ENCODE measurements around the gene ADGRA3.
"Not testable (repeated sequence)": the region's sequence is repeated elsewhere in the genome, so short reads cannot be mapped to it uniquely, and the experiment has no call there.

The ADGRA3 gene

DNA sequence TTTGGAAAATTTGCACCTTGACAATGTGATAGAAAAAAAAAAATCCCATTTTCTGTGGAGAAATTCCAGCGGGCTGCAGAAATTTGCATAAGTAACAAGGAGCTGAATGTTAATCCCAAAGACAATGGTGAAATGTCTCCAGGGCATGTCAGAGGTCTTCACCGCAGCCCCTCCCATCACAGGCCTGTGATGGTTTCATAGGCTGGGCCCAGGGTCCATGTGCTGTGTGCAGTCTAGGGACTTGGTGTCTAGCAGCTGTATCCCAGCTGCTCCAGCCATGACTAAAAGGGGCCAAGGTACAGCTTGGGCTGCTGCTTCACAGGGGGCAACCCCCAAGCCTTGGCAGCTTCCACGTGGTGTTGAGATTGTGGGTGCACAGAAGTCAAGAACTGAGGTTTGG, 85.2 kb downstream of the ADGRA3 start:
- no peak for DNase-seq

DNA sequence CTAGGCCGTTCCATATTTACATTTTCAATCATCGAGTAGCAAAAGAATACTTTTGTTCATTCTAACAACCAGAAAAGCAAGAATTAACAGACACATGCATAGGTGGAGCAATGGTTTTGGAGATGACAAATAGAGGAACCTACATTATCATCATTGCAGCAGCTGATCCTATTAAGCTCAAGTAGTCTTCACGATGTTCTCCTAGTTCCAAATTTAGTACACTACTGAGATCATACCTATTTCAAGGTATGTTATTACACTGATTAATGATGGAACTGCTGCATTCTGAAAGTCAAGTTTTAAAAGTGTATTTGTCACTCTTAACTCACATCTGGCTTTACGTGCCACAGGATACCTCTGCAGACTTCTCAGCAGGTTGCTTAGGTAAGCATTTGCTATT, 87.4 kb downstream of the ADGRA3 start:
- DNase-seq: no peak

DNA sequence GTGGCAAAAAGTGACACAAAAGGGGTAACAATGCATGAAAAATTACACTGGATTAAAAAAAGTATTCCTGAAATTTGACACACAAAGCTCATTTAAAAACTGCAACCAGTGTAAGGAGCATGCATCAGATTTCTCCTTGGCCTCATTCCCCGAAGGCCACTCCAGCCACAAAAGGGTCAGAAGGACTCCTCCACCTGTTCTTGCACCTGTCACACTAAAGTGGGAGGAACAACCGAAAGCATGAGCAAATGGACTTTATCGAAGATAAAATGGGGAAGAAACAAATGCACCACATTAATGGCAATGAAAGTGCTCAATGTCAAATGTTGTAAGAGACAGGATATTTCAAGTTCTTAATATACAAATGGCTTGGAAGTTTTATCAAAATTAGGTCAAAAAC, 88.2 kb downstream of the ADGRA3 start:
- DNase-seq: no peak

DNA sequence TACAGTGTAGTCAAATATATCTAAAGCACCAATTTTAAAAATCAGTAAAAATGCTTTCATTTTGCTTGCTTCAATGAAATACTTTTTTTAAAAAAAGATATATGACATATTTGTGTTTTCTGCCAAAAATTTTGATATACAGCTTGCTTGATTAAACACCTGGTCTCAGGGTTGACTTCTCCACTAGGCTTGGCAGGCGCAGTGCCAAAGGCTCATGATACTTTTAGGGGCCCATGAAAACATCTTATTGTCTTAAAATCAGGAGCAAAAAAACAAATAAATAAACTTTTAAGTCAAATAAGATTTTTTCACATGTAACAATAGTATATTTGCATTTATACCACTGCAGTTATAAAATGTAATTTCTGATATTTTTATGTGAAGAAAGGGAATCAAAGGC, 95.6 kb downstream of the ADGRA3 start:
- no peak for DNase-seq

DNA sequence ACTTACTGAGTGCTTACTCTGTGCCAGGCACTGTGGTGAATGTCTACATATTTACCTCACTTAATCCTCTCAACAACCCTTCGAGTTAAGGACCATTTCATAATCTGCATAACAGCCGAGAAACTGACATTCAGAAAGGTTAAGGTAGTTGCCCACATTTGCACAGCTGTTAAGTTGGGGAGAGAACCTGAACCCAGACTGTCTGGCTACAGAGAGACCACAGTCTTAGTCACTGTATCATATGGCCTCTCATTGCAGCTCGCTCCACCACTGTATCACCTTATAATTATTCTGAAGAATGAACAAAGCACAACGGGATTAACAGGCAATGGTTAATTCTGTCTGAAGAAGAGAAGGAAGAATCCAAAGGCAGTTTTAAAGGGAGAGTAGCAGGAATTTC, 98.5 kb downstream of the ADGRA3 start:
- DNase-seq: no peak

DNA sequence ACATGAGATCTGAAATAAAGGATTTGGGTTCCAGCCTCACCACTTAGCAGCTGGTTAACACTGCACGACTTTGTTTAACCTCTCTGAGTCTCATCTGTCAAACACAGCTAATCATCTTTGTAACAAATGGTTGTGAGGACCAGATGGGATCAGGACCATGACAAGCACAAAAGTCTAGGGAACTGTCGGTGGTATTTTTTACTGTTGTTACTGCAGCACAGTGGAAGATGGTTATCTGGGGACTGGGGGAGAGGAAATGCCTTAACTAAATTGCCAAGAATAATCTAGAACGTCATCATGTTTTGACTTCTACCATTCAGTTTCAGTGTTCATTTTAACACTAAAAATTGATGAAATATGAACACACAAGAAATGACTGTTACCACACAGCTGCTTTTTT, 99.5 kb downstream of the ADGRA3 start:
- DNase-seq: no peak

DNA sequence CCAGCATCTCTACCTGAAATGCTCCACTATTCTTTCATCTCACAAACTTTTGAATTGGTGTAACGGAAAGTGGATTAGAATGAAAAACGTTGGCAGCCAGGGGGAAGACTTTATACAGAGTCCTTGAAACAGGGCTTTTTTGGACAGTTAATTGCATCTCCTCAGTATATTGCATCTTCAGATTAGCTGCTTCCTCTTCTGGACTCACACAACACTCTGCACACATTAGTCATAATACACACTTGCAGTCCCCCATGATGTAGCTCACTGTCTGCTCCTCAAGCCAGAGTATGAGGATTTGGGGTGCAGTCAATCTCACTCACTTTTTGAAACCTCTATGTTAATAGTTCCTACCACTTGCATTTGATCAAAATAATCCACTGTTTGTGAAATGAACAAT, 101.0 kb downstream of the ADGRA3 start:
- no peak for DNase-seq

DNA sequence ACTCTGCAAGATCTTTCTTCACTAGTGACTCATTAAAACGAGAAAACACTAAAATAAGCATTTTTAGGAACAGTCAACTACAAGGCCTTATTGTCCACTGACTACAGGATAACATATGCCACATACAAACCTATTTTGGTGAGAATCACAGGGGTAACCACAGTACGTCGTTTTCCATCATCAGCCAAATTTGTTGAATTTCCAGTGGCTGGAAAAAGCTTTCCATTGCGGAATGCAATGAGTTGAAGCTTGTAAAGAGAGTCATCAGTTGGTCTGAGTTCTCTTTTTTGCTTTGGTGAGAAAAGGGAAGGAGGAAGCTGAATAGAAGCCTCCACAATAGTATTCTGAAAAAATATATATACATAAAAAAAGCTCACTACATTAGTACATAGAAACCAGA, 102.4 kb downstream of the ADGRA3 start:
- DNase-seq: no peak

DNA sequence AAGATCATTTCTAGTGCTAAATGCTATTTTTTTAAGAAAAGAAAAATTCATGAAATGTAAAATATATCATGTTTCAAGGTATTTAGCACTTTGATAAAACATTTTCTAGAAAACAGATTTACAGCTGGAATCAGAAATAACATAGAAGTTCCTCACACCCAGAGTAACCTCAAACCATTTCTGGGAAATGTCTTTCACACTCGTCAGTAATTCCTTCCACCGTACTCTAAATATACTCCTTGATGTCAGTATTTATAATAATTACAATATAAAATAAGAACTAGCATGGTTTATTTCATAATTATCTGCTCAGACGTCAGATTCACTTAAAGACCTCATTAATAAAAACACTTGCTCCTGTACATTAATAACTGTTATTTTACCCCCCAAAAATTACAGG, 103.9 kb downstream of the ADGRA3 start:
- DNase-seq: no peak

DNA sequence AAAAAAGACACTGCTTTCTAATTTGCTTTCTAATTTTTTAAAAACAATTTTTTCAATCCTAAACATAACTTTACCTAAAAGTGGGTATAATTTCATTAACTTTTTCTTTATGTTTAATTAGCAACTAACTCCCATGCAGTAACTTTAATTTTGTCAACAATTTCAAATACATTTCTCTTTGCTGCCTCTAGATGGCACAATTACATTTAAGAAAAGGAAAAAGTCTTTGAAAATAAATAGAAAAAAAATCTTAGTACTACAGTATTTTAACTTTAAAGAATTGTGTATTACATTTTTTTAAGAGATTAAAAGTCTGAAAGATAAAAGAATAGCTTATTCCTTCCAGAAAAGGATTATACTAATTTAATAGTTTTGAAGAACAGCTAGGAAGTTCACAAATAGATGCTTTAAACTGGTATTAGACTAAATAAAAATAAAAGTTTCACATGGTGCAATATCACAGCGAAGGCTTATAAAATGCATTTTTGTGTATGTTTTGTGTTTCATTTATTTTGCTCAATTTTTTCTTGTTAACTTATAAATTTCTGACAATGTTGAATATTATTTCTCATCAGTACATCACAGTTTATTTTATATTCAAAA, 105.1 kb downstream of the ADGRA3 start:
- DNase-seq: no peak

DNA sequence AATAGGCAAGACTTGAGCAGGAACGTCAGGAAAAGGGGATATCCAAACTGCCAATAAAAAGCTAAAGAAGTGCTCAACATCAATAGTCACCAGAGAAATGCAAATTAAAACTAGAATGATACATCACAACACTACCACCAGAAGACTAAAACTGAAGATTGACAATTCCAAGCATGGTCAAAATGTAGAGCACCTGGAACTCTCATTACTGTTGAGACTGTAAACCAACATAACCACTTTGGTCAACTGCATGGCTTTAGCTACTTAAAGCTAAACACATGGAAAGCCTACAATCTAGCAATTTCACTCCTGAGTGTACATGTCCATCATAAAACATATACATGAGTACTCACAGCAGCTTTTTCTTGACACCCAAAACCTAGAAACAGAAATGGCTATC, 107.4 kb downstream of the ADGRA3 start:
- no peak for DNase-seq

DNA sequence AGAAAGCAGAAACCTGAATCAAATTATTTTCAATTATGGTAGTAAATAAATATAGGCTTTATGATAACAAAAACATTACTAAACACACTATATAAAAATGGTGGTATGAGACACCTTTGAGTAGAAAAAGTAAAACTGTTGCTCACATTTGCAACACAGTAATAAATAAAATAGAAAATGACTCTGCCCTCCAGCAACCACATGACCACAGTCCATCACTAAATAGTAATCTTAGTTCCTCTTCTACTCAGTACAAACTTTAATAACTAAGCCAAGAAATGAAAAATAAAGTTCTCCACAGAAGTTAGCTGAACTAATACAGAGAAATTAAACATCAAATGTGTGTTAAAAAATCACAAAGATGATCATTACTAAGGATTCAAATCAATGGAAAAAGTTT, 108.5 kb downstream of the ADGRA3 start:
- DNase-seq: no peak

DNA sequence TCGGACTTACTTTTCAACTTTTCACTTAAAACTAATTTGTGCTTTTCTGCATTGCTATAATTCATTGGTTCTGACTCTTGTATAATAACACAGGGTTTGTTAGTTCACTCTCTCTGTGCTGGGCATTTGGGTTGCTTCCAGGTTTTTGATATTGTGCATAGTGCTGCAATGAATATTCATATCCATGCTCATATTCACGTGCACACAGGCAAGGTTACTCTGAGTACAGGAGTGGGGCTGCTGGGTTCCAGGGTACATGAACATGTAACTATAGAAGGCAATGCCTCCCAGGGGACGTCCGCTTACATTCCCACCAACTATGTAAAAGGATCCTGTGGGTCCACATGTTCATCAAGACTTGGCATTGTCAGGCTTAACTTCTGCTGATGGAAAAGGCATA, 117.2 kb downstream of the ADGRA3 start:
- DNase-seq: no peak

DNA sequence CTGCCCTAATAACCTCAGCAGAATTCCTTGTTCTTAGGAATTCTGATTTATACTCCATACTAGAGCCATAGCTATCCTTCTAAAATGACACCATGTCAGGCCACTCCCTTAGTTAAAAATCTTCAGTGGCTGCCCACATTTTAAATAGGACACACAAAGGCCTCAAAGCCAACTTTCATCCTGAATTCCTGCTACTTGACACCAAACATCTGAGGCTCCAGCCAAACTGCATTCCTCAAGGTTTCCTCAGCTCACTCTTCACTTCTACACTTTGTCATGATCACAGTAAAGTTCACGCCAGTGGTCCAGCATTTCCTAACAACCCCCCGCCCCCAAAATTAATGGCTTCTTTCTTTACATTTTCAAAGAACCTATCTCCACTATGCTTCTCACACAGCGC, 124.3 kb downstream of the ADGRA3 start:
- no peak for DNase-seq

DNA sequence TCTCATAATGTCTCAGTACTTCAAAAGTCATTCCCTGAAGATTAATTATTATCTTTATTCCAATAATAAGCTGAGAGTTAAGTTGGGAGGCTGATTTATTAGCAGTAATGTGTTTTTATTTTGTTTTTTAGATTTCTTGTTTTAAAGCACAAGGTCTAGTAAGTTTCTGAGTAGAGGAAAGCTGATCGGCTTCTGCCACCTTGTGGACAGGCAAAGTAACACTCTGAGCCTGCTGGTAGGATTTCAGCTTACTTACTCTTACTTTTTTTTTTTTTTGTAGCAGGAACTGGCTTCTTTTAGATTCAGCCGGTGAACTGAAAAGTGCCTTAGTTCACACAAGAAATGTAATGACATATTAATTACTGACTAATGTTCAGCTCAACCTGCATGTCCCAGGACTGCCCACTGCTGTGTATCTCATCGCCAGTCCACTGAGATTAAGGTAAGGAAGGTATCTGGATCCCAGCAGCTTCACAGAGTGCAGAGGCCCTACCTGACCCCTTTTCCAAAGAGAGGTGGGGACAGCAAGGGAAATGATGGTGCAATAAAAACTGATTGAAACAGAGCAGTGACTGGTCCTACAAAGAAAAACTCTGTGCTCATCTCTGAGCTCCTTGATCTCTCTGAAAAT, 126.5 kb downstream of the ADGRA3 start:
- DNase-seq: peak; percentile 60

DNA sequence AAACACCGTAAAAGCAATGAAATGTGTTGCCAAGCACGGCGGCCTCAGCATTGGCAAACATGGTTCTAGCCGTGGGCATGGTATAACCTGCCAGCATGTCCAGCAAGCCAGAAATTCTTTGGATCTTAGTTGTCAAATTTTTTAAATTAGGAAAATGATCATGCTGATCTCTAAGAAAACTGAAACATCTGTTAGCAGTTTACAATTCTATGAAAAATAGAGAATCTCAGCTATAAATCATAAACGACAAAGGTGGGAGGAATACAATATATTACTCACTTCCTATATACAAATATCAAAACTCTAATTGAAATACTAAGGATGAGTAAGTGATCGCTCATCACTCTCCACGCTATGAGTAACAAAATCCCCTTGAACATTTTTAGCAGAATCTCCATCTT, 130.3 kb downstream of the ADGRA3 start:
- DNase-seq: no peak

DNA sequence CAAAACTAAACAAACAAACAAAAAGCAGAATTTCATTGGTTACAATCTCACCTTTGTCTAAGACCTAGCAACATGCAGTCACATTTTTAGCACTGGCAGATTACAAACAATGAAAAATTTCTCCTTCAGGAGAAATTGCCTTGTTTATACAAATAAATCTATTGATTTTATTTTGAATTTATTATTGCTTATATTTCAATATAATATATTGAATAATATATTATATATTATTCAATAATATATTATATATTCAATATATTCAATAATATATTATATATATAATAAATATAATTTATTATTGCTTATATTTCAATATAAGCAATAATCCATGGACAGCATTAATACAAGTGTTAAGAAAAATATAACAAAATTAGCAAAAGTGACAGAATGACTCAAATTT, 131.7 kb downstream of the ADGRA3 start:
- DNase-seq: no peak

DNA sequence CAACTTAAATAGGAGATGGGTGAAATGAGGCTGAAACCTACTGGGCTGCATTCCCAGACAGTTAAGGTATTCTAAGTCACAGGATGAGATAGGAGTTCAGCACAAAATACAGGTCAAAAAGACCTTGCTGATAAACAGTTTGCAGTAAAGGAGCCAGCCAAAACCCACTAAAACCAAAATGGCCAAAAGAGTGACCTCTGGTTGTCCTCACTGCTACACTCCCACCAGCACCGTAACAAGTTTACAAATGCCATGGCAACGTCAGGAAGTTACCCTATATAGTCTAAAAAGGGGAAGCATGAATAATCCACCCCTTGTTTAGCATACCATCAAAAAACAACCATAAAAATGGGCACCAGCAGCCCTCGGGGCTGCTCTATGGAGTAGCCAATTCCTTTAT, 133.7 kb downstream of the ADGRA3 start:
- DNase-seq: not testable (repeated sequence)

DNA sequence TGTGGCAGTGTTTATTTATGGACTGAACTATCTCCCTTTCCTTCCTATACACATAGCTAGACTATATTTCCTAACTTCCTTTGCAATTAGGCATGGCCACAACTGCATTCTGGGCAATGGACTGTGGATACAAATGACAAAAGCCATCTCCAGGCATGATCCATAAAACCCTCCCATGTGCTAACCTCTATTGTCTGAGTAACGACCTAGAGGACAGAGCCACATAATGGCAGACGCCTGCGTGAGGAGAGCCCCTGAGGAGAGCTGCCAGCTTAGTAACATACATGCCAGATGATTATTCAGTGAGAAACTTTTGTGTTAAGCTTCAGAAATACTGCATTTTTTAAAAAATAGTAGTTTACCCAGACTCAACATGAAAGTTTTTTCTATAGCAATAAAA, 142.9 kb downstream of the ADGRA3 start:
- DNase-seq: no peak

DNA sequence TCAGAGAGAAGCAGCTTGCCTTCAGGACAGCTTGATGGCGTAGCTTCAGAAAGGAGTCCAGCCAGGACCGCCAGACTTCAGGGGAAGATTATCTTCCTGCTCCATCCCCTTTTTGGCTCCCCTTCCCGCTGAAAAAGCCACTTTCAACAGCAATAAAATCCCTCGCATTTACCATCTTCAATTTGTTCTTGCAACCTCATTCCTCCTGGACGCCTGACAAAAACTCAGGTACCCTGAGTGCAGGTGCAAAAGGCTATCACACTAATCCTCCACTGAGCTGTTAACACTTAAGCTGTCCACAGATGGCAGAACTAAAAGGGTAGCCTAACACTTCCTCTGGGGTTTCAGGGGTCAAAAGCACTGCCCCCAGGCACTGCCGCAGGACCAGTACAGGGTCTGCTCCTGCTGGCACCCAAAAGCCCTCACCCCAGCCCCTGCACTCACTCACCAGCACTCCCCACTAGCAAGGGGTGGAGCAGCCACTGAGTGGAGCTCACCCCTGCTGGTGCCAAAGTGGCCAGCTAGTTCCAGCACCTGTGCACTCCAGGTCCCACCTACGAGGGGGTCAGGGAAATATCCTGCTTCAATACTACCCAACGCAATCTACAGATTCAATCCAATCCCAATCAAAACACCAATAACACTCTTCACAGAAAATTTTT, 145.8 kb downstream of the ADGRA3 start:
- DNase-seq: no peak

DNA sequence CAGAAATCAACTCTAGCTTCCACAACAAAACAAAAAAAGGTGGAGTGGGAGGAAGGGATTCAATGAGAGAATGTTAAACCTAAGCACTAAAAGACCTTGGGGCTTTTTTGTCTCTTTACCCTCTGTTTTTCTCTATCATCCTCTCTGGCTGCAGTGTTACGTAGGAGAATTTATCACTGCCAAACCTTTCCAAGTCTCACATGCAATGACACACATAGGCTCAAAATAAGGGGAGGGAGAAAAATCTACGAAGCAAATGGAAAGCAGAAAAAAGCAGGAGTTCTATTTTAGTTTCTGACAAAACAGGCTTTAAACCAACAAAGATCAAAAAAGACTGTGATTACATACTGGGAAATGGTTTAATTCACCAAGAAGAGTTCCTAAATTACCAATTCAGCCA, 152.1 kb downstream of the ADGRA3 start:
- no peak for DNase-seq

DNA sequence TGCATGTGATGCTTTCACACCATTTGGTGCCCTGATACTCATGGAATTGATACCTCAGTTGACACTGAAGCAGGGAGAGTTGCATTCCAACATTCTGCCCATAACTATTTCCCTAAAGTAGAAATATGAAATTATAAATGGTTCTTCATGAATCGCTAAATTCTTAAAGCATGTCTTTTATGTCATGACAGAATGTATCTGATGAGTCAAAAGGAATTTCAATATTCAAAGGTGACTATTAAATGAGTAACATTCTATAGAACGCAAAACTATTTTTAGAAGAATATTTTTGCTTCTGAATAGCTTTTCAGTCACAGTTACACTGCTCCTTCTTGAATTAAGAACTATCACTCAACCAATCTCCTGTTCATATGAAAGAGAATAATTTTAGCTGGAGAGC, 152.8 kb downstream of the ADGRA3 start:
- DNase-seq: no peak

DNA sequence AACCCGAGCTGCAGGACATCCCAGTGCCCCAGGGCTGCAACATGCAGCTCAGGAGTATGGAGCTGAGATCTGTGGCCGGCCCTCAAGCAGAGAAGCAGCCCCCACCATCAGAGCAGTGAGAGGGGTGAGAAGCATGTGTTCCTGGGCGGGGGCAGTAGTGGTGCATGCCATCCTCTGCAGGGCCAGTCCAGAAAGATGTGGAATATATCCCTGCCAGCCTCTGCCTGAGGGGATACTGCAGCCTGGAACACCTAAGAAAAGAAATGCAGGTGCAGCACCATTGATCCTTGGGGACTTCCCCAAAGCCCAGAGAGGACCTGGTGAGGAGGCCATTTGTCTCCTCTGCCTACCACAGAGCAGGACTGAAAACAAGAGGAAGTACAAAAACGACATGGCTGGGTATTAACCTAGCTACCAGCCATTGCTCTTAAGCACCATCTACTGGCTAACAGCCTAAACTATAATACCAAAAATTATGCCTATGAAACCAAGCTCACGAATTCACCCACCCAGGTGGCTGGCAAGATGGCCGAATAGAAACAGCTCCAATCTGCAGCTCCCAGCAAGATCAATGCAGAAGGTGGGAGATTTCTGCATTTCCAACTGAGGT, 158.8 kb downstream of the ADGRA3 start:
- no peak for DNase-seq

DNA sequence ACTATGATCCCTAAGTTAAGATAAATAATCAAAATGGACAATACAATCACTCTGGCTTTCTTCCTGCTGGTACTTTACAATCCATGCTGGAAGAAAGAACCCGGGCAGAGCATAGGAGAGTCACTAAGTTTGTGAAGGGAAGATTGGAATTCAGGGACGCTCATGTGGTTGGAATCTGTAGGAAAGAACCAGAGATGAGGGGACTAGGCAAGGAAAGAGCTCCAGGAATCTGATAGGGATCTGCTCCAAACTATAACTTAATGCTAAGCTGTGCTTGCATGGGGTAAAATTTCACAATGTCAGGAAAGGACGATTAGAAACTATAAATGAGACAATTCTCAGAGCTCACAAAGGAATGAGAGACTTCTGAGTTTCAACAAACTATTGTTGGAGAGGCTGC, 167.5 kb downstream of the ADGRA3 start:
- no peak for DNase-seq

Data from T1000 (cell line).